HCT116 (cell line): ENCODE measurements around the gene BANF1. TPM values are rescaled to one million over a fixed set of nuclear protein-coding genes. Genes with fewer than 3 reads are reported as not detected.

ENCODE experiments used
- ATAC-seq: fragments of 200-7000 bp; cut with Tn5 transposase; 2 replicates; pipeline ENCODE4 v1.9.1; 2020; ENCODE audit warnings: mild to moderate bottlenecking, moderate library complexity
- BruUV-seq: library from RNA; stranded (reverse); fragments of 400-500 nt; replicated peaks from 2 replicates; lab custom pipeline; 2021; lab: Mats Ljungman, UMichigan
- CTCF ChIA-PET: fragments of 300-600 bp; sonication (Branson Sonifier 250); formaldehyde crosslinking; loops from one replicate; lab custom pipeline; 2021; ENCODE audit warnings: antibody characterized with exemption; lab: Charles Lee
- POLR2A ChIA-PET: fragments of 300-600, 350-600 bp; sonication (Branson Sonifier 250); formaldehyde crosslinking; loops from one replicate; lab custom pipeline; 2021; ENCODE audit warnings: antibody characterized with exemption; lab: Charles Lee
- RAD21 ChIA-PET, 2 experiments: fragments of 300-600 bp; sonication (Branson Sonifier 250); formaldehyde crosslinking; loops; one replicate each; lab custom pipeline; 2023; ENCODE audit warnings: low total read pairs in 2 of 2; ENCODE audit not compliant: uncharacterized antibody in 2 of 2, unreplicated experiment in 2 of 2, low non-redundant PET in 1 of 2; lab: Charles Lee
- DNase-seq: peaks from one replicate; pipeline ENCODE4 v3.0.0-alpha.2; 2010; ENCODE audit warnings: low read depth, low spot score
- H2AFZ ChIP-seq: fragments of 200-600 bp; shearing (Covaris generic), sonication (generic); 2 replicates; pipeline ENCODE4 v1.6.1; 2017; ENCODE audit warnings: low read depth, mixed run types, mixed read lengths, antibody characterized with exemption, low read length; ENCODE audit not compliant: poor library complexity, severe bottlenecking
- H3K27ac ChIP-seq: 2 replicates; pipeline ENCODE4 v1.5.1; 2012; ENCODE audit warnings: low read depth, low read length
- H3K27me3 ChIP-seq: fragments of 200-600 bp; sonication (generic); 2 replicates; pipeline ENCODE4 v1.6.1; 2016; ENCODE audit warnings: mixed run types, low read length, mixed read lengths; ENCODE audit not compliant: insufficient read depth
- H3K36me3 ChIP-seq, 2 experiments: fragments of 200-500 bp in 1 of 2; fragments of 200-600 bp in 1 of 2; sonication (Bioruptor generic) in 1 of 2; sonication (generic) in 1 of 2; 2 replicates each; pipeline versions ENCODE4 v1.5.1 to v1.6.1; 2014 to 2016; ENCODE audit warnings: low read length in 2 of 2, inconsistent platforms in 1 of 2, mixed read lengths in 1 of 2, mixed run types in 1 of 2; ENCODE audit not compliant: insufficient read depth in 2 of 2, control insufficient read depth in 1 of 2
- H3K4me1 ChIP-seq, 2 experiments: fragments of 200-600 bp in 1 of 2; sonication (generic) in 1 of 2; 2 replicates each; pipeline versions ENCODE4 v1.5.1 to v1.6.1; 2012 to 2017; ENCODE audit warnings: low read length in 2 of 2, inconsistent platforms in 1 of 2, mild to moderate bottlenecking in 1 of 2, mixed read lengths in 1 of 2, mixed run types in 1 of 2, moderate library complexity in 1 of 2; ENCODE audit not compliant: insufficient read depth in 2 of 2, control insufficient read depth in 1 of 2
- H3K4me2 ChIP-seq: fragments of 200-600 bp; sonication (generic); 2 replicates; pipeline ENCODE4 v1.6.1; 2017; ENCODE audit warnings: mixed run types, low read length, mixed read lengths
- H3K4me3 ChIP-seq, 2 experiments: fragments of 200-600 bp in 1 of 2; sonication (generic) in 1 of 2; replicated peaks in 1 of 2; 2 replicates each; pipeline ENCODE4 v1.5.1; 2011 to 2016; ENCODE audit warnings: low read length in 2 of 2, control low read depth in 1 of 2, low read depth in 1 of 2, mild to moderate bottlenecking in 1 of 2, mixed read lengths in 1 of 2, mixed run types in 1 of 2
- H3K79me2 ChIP-seq: fragments of 200-600 bp; sonication (generic); 2 replicates; pipeline ENCODE4 v1.6.1; 2017; ENCODE audit warnings: mild to moderate bottlenecking, mixed run types, low read length, moderate library complexity, mixed read lengths; ENCODE audit not compliant: insufficient read depth
- H3K9ac ChIP-seq: fragments of 200-600 bp; sonication (generic); 2 replicates; pipeline ENCODE4 v1.6.1; 2016; ENCODE audit warnings: low read length, mixed read lengths
- H3K9me2 ChIP-seq: fragments of 200-600 bp; sonication (generic), shearing (Covaris generic); 2 replicates; pipeline ENCODE4 v1.6.1; 2017; ENCODE audit warnings: mixed run types, mild to moderate bottlenecking, moderate library complexity; ENCODE audit not compliant: insufficient read depth
- H3K9me3 ChIP-seq, 2 experiments: fragments of 200-500 bp in 1 of 2; fragments of 200-600 bp in 1 of 2; sonication (Bioruptor generic) in 1 of 2; sonication (generic) in 1 of 2; 2 replicates each; pipeline ENCODE4 v1.6.1; 2014 to 2017; ENCODE audit warnings: low read length in 2 of 2, mixed read lengths in 2 of 2, inconsistent platforms in 1 of 2, low read depth in 1 of 2, mild to moderate bottlenecking in 1 of 2, mixed run types in 1 of 2, moderate library complexity in 1 of 2; ENCODE audit not compliant: control insufficient read depth in 1 of 2, insufficient read depth in 1 of 2
- H4K20me1 ChIP-seq: fragments of 200-600 bp; sonication (generic), shearing (Covaris generic); 2 replicates; pipeline ENCODE4 v1.6.1; 2017; ENCODE audit warnings: mixed run types, mild to moderate bottlenecking, moderate library complexity; ENCODE audit not compliant: insufficient read depth
- CEBPB ChIP-seq: IDR thresholded peaks from 2 replicates; pipeline ENCODE4 v1.6.1; 2012; ENCODE audit warnings: low read depth
- CTCF ChIP-seq, 3 experiments: fragments of 200-600 bp in 1 of 3; sonication (generic) in 1 of 3; IDR thresholded peaks in 2 of 3; conservative IDR thresholded peaks in 1 of 3; 2 replicates each; pipeline ENCODE4 v1.5.1; 2012 to 2017; ENCODE audit warnings: low read depth in 2 of 3, low read length in 2 of 3, antibody characterized with exemption in 1 of 3, borderline replicate concordance in 1 of 3, control low read depth in 1 of 3, mild to moderate bottlenecking in 1 of 3, mixed read lengths in 1 of 3, mixed run types in 1 of 3, moderate library complexity in 1 of 3; ENCODE audit not compliant: insufficient read depth in 1 of 3
- ELF1 ChIP-seq: IDR thresholded peaks from 2 replicates; pipeline ENCODE4 v1.6.1; 2012; ENCODE audit warnings: low read depth, borderline replicate concordance
- EZH2phosphoT487 ChIP-seq: fragments of 200-600 bp; IDR thresholded peaks from 2 replicates; pipeline ENCODE4 v1.6.1; 2018; ENCODE audit warnings: antibody characterized with exemption, borderline replicate concordance
- FOSL1 ChIP-seq: IDR thresholded peaks from 2 replicates; pipeline ENCODE4 v1.6.1; 2012; ENCODE audit warnings: low read depth
- POLR2AphosphoS5 ChIP-seq: IDR thresholded peaks from 2 replicates; pipeline ENCODE4 v1.6.1; 2011; ENCODE audit warnings: mild to moderate bottlenecking, low read depth, low read length, moderate library complexity
- RAD21 ChIP-seq: IDR thresholded peaks from 2 replicates; pipeline ENCODE4 v1.6.1; 2012; ENCODE audit warnings: low read depth, mild to moderate bottlenecking
- REST ChIP-seq: IDR thresholded peaks from 2 replicates; pipeline ENCODE4 v1.6.1; 2012; ENCODE audit warnings: low read depth
- SIN3A ChIP-seq: IDR thresholded peaks from 2 replicates; pipeline ENCODE4 v1.6.1; 2012; ENCODE audit warnings: low read depth
- ZBTB33 ChIP-seq: IDR thresholded peaks from 2 replicates; pipeline ENCODE4 v1.6.1; 2011; ENCODE audit warnings: mild to moderate bottlenecking, low read length, moderate library complexity; ENCODE audit not compliant: insufficient replicate concordance; ENCODE audit errors: extremely low read depth
- ZFX ChIP-seq: fragments of 450-650 bp; IDR thresholded peaks from 2 replicates; pipeline ENCODE4 v1.6.1; 2017
- ZNF274 ChIP-seq: fragments of 200-500 bp; sonication (Bioruptor generic); IDR thresholded peaks from 2 replicates; pipeline ENCODE4 v1.6.1; 2014; ENCODE audit warnings: mild to moderate bottlenecking, low read depth, low read length, inconsistent platforms
- intact Hi-C: fragments of 100-400 bp; cut with micrococcal nuclease; formaldehyde crosslinking; loops from 2 replicates; pipeline ENCODE4 v1.10.0; 2022
- total RNA-seq: library from RNA; stranded (reverse); gene quantifications from one replicate; pipeline ENCODE4 v1.2.1, GENCODE V29; 2021; ENCODE audit not compliant: unreplicated experiment

The BANF1 gene
- total RNA-seq, 1 experiment from 2014 or later, result 356 TPM

GRCh38 chr11:66026017-66026529, 23.8 kb downstream of the BANF1 start, which contains the start of gene CATSPER1:
CATSPER1 (minus strand) TSS chr11:66026479; CDS start chr11:66026379, 100 bp downstream.
- no peaks in the 10 kb centered on the region for H4K20me1 ChIP-seq
- no peak within 1 kb of the TSS for H3K4me3 ChIP-seq
- no peak within 1 kb of the TSS for H2AFZ ChIP-seq
- H3K79me2 ChIP-seq, result no peaks in the 10 kb centered on the region
- no peaks in the 10 kb centered on the region for H3K9me3 ChIP-seq
- CTCF ChIA-PET, result interaction anchor here (1.4 kb wide), 1 partner anchor 19 kb away, joined by 6 read pairs; no protein-coding TSS in a partner anchor
- intact Hi-C loops, result no loop called here
- no peak for DNase-seq
- no peak within 1 kb of the TSS for H3K4me2 ChIP-seq
- RAD21 ChIA-PET, result no interaction called here
- no peak within 1 kb of the TSS for H3K27ac ChIP-seq
- H3K27me3 ChIP-seq, result no peaks in the 10 kb centered on the region
- no TSS peak for BruUV-seq
- no peak for ATAC-seq
- H3K4me1 ChIP-seq, result peaks cover 11 to 19% of the 10 kb centered on the region in 2 experiments
- no peak within 1 kb of the TSS for H3K9ac ChIP-seq
- TF ChIP-seq ZNF274 (no peak), ELF1 (no peak), CEBPB (no peak), REST (no peak), ZBTB33 (no peak), RAD21 (no peak), ZFX (no peak), CTCF (IDR thresholded peaks at IDR 0.05 in 2 of 3, conservative IDR thresholded peaks at IDR 0.05 in 1 of 3; ENCODE audit: borderline replicate concordance in 1 of 3, insufficient read depth in 1 of 3, low read depth in 2 of 3, low read length in 2 of 3) (no peak), EZH2phosphoT487 (no peak), POLR2AphosphoS5 (no peak), FOSL1 (no peak), SIN3A (no peak)
- H3K36me3 ChIP-seq, result no peaks in the 10 kb centered on the region
- H3K9me2 ChIP-seq, result no peaks in the 10 kb centered on the region
- POLR2A ChIA-PET, result no interaction called here
